ENCODE measurements around the gene DIPK2A. TPM values are rescaled to one million over a fixed set of nuclear protein-coding genes. Genes with fewer than 3 reads are reported as not detected.

DIPK2A gene
- total and polyA plus RNA-seq, 2 of the 4 experiments (the other 2 are of a cell fraction), result 9.3 to 14.0 TPM

- H4K20me1 ChIP-seq (ENCODE audit: insufficient read depth, low read length), result no peaks in the 10 kb centered on the region
- no peak overlapping the region for H2AFZ ChIP-seq (replicated peaks; ENCODE audit: low read length, poor library complexity)
- no peak overlapping the region for H3K14ac ChIP-seq (replicated peaks; ENCODE audit: low read depth, low read length)
- H3K18ac ChIP-seq (ENCODE audit: low read depth, low read length), result no peak overlapping the region
- H3K4me3 ChIP-seq (ENCODE audit: insufficient read depth, low read depth, low read length), result no peak overlapping the region
- H4K91ac ChIP-seq (ENCODE audit: insufficient read depth, low read depth, low read length), result no peak overlapping the region
- H2BK120ac ChIP-seq (ENCODE audit: low read depth, low read length), result no peak overlapping the region
- no peak overlapping the region for H4K8ac ChIP-seq (ENCODE audit: low read depth in 2 of 2, low read length in 2 of 2)
- no peak overlapping the region for H3K9ac ChIP-seq (ENCODE audit: low read depth, low read length)
- no peaks in the 10 kb centered on the region for H3K4me1 ChIP-seq (ENCODE audit: control insufficient read depth, insufficient read depth, low read length)
- peaks cover 6 to 7% of the 10 kb centered on the region in 2 experiments for H3K79me1 ChIP-seq (ENCODE audit: low read depth in 1 of 2, low read length in 2 of 2)
- intact Hi-C loops (cut with micrococcal nuclease) (no loop called here), dilution Hi-C loops (cut with HindIII; ENCODE audit: low sequenced_read_pairs, unreplicated experiment) (no loop called here), in situ Hi-C loops (cut with MboI; ENCODE audit: low sequenced_read_pairs) (no loop called here)
- no peak for DNase-seq
- peaks cover 3% of the 10 kb centered on the region; the same call in 1 of the 2 replicates for H3K36me3 ChIP-seq (ENCODE audit: control insufficient read depth, insufficient read depth, low read length)
- no peak overlapping the region for H2BK15ac ChIP-seq (ENCODE audit: low read depth, low read length)
- H3K4ac ChIP-seq (ENCODE audit: low read depth, low read length), result no peak overlapping the region
- H2BK5ac ChIP-seq (ENCODE audit: low read depth, low read length, poor library complexity, severe bottlenecking), result no peak overlapping the region
- H3K27ac ChIP-seq (ENCODE audit: insufficient read depth, low read length), result no peak overlapping the region
- no peak overlapping the region for H3K23ac ChIP-seq (ENCODE audit: low read depth, low read length)
- H3K9me3 ChIP-seq (ENCODE audit: control insufficient read depth, insufficient read depth, low read length), result no peaks in the 10 kb centered on the region
- no peak overlapping the region for H2BK20ac ChIP-seq (ENCODE audit: low read depth, low read length)
- POLR2A ChIA-PET (ENCODE audit: unreplicated experiment), result no interaction called here
- H3K9me1 ChIP-seq (ENCODE audit: insufficient read depth, low read length), result peaks cover 3% of the 10 kb centered on the region; the same call in 1 of the 2 replicates
- peak overlapping the region; percentile 68 for H2AK9ac ChIP-seq (replicated peaks; ENCODE audit: low read depth, low read length, poor library complexity)
- ATAC-seq (ENCODE audit: low read depth), result no peak
- no peaks in the 10 kb centered on the region for H3K27me3 ChIP-seq (ENCODE audit: control insufficient read depth, insufficient read depth, low read length)
- no peak overlapping the region for H3K4me2 ChIP-seq (ENCODE audit: low read depth, low read length)
- CTCF ChIA-PET, result interaction anchor here (0.6 kb wide), 1 partner anchor 1278 kb away, joined by 4 read pairs; no protein-coding TSS in a partner anchor
- no CpG with 5 or more reads among the region's 7 CpGs for WGBS, 2 experiments (ENCODE audit: extremely low coverage in 2 of 2, insufficient read length in 1 of 2)
- BruUV-seq (replicated peaks), result no TSS peak
- H2AK5ac ChIP-seq (ENCODE audit: low read depth, low read length), result no peak overlapping the region
- no peak overlapping the region for H3K56ac ChIP-seq (ENCODE audit: extremely low read depth, insufficient read depth, low read length)
- H4K5ac ChIP-seq (ENCODE audit: low read depth, low read length), result no peak overlapping the region
- TF ChIP-seq NFE2L2 (IDR thresholded peaks at IDR 0.05; ENCODE audit: low read depth, low read length) (no peak), MXI1 (IDR thresholded peaks at IDR 0.05; ENCODE audit: borderline replicate concordance, low read depth, low read length) (no peak), USF2 (IDR thresholded peaks at IDR 0.05; ENCODE audit: low read depth, low read length) (no peak), MAZ (IDR thresholded peaks at IDR 0.05; ENCODE audit: borderline replicate concordance, low read depth, low read length) (no peak), RAD21 (IDR thresholded peaks at IDR 0.05; ENCODE audit: low read length) (no peak), CTCF (conservative IDR thresholded peaks at IDR 0.05; ENCODE audit: low read depth, low read length) (no peak), POLR2A (IDR thresholded peaks at IDR 0.05; ENCODE audit: low read depth, low read length) (no peak), BHLHE40 (IDR thresholded peaks at IDR 0.05; ENCODE audit: low read depth, low read length) (no peak), RCOR1 (IDR thresholded peaks at IDR 0.05; ENCODE audit: insufficient replicate concordance, low read length) (no peak), RFX5 (IDR thresholded peaks at IDR 0.05; ENCODE audit: low read depth, low read length) (no peak), FOS (IDR thresholded peaks at IDR 0.05; ENCODE audit: low read depth, low read length) (no peak), SMC3 (IDR thresholded peaks at IDR 0.05; ENCODE audit: low read depth, low read length) (no peak), CEBPB (IDR thresholded peaks at IDR 0.05; ENCODE audit: low read depth, low read length) (no peak), MAFK (IDR thresholded peaks at IDR 0.05; ENCODE audit: low read depth, low read length) (no peak)
Measured at GRCh38 chr3:143989461-143989860, 17.8 kb downstream of the DIPK2A start.

Data from IMR-90 (cell line).